MCF 10A (cell line): ENCODE results near the gene IGFN1. TPM values are rescaled to one million over a fixed set of nuclear protein-coding genes. Genes with fewer than 3 reads are reported as not detected.

Source experiments
- BruUV-seq: library from RNA; stranded (reverse); fragments of 400-500 nt; replicated peaks from 2 replicates; lab custom pipeline; 2021; lab: Mats Ljungman, UMichigan
- CTCF ChIA-PET: fragments of 300-600 bp; sonication (Branson Sonifier 250); formaldehyde crosslinking; extraction: SDS; loops from one replicate; lab custom pipeline; 2021; ENCODE audit warnings: antibody characterized with exemption, inconsistent platforms; lab: Yijun Ruan, JAX
- POLR2A ChIA-PET: fragments of 300-600, 350-650 bp; sonication (Branson Sonifier 250); formaldehyde crosslinking; extraction: SDS; loops from one replicate; lab custom pipeline; 2020; ENCODE audit warnings: antibody characterized with exemption, inconsistent platforms; lab: Yijun Ruan, JAX
- DNase-seq: peaks from one replicate; pipeline ENCODE4 v3.0.0-alpha.2; 2018; ENCODE audit not compliant: unreplicated experiment
- H3K27ac Mint-ChIP-seq: one replicate; pipeline ENCODE4 v1.8.0; 2022; ENCODE audit warnings: mild to moderate bottlenecking, low read depth, mixed read lengths; ENCODE audit not compliant: unreplicated experiment
- H3K27me3 Mint-ChIP-seq: one replicate; pipeline ENCODE4 v1.8.0; 2022; ENCODE audit warnings: mixed read lengths; ENCODE audit not compliant: insufficient read depth, unreplicated experiment
- H3K36me3 Mint-ChIP-seq: one replicate; pipeline ENCODE4 v1.8.0; 2022; ENCODE audit warnings: mild to moderate bottlenecking, moderate library complexity, mixed read lengths; ENCODE audit not compliant: insufficient read depth, unreplicated experiment
- H3K4me1 Mint-ChIP-seq: one replicate; pipeline ENCODE4 v1.8.0; 2022; ENCODE audit warnings: mixed read lengths; ENCODE audit not compliant: insufficient read depth, unreplicated experiment
- H3K4me3 Mint-ChIP-seq: one replicate; pipeline ENCODE4 v1.8.0; 2022; ENCODE audit warnings: mild to moderate bottlenecking, moderate library complexity, mixed read lengths; ENCODE audit not compliant: unreplicated experiment
- H3K9me3 Mint-ChIP-seq: one replicate; pipeline ENCODE4 v1.8.0; 2022; ENCODE audit warnings: mixed read lengths; ENCODE audit not compliant: unreplicated experiment
- intact Hi-C: fragments of 100-400 bp; cut with micrococcal nuclease; formaldehyde crosslinking; loops from 2 replicates; pipeline ENCODE4 v1.14.1; 2022
- total RNA-seq: library from RNA; stranded (reverse); gene quantifications from 2 replicates; pipeline ENCODE4 v1.2.3, GENCODE V29; 2022
- TF ChIP-seq, protein P1 (sequence below): fragments of 200-600 bp; IDR thresholded peaks from one replicate; pipeline ENCODE4 v1.8.0; 2022; ENCODE audit warnings: antibody characterized with exemption, mild to moderate bottlenecking; ENCODE audit not compliant: unreplicated experiment

Gene IGFN1
- total RNA-seq, 1 experiment from 2014 or later = 0.26 TPM

DNA sequence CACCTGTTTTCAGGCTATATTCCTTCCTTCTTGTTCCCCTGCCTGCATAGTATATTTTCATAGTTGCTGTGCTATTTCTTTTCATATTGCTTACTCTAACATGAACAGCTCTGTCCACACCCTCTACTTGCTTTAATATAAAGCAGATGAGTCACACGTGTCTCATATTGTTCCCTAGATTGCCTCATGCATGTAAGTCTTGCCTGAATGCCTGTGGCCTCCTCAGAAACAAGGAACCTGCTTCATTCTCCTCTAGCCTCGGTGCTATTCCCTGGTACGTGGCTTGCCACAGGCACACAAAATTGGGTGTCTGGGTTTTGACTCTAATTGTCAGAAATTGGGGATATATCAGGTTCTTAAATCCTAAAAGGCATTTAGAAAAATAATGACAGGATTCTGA is 76.2 kb downstream of the IGFN1 start:
- no peaks in the 10 kb centered on the region for H3K36me3 Mint-ChIP-seq
- H3K9me3 Mint-ChIP-seq = no peaks in the 10 kb centered on the region
- no TSS peak for BruUV-seq
- H3K4me3 Mint-ChIP-seq = peak overlapping the region; percentile 54
- intact Hi-C loops = loop anchor here (1.0 to 2.0 kb wide), 2 partner anchors 9 to 32 kb away; no protein-coding TSS in a partner anchor
- peak; percentile 97 for DNase-seq
- H3K27ac Mint-ChIP-seq = peak overlapping the region; percentile 89
- CTCF ChIA-PET = interaction anchor here (0.8 to 22.1 kb wide), 12 partner anchors 8 to 131 kb away, joined by 3 to 474 read pairs (median 13); partner anchors contain the start of gene PKP1
- no peaks in the 10 kb centered on the region for H3K27me3 Mint-ChIP-seq
- peaks cover 48% of the 10 kb centered on the region for H3K4me1 Mint-ChIP-seq
- POLR2A ChIA-PET = interaction anchor here (0.6 to 46.7 kb wide), 20 partner anchors 8 to 592 kb away, joined by 3 to 3819 read pairs (median 5); partner anchors contain the start of genes PHLDA3, PKP1 and TMEM9
- TF ChIP-seq, protein P1, sequence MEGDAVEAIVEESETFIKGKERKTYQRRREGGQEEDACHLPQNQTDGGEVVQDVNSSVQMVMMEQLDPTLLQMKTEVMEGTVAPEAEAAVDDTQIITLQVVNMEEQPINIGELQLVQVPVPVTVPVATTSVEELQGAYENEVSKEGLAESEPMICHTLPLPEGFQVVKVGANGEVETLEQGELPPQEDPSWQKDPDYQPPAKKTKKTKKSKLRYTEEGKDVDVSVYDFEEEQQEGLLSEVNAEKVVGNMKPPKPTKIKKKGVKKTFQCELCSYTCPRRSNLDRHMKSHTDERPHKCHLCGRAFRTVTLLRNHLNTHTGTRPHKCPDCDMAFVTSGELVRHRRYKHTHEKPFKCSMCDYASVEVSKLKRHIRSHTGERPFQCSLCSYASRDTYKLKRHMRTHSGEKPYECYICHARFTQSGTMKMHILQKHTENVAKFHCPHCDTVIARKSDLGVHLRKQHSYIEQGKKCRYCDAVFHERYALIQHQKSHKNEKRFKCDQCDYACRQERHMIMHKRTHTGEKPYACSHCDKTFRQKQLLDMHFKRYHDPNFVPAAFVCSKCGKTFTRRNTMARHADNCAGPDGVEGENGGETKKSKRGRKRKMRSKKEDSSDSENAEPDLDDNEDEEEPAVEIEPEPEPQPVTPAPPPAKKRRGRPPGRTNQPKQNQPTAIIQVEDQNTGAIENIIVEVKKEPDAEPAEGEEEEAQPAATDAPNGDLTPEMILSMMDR = no peak

DNA sequence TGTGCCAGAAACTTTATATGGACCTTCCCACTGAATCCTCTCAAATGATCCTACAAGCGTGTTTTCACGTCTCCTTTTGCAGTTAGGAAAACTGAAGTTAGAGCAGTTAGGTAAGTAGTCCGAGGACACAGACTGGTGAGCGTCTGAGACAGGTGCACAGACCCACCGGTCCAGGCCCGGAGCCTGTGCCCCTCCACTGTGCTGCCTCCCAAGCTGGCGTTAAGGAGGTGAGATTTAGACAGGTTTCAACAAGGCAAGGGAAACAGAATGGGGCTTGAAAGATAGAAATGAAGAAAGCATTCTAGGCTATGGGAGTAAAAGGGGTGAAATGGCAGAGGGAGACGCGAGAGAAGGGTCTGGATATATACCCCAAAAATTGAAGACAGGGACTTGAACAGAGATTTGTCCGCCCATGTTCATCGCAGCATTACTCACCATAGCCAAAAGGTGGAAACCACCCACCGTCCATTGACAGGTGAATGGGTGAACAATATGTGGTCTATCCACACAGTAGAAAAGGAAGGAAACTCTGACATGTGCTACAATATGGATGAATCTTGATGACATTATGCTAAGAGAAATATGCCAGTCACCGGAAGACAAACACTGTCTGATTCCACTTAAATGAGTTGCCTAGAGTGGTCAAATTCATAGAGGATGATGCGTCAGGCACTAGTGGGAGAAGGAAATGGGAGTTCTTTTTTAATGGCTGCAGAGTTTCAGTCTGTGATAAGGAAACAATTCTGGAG is 77.0 kb downstream of the IGFN1 start:
- no TSS peak for BruUV-seq
- peaks cover 48% of the 10 kb centered on the region for H3K4me1 Mint-ChIP-seq
- H3K4me3 Mint-ChIP-seq = peak overlapping the region; percentile 54
- ChIA-PET POLR2A (interaction anchor here (0.8 to 46.7 kb wide), 17 partner anchors 8 to 208 kb away, joined by 3 to 3819 read pairs (median 6); partner anchors contain the start of genes PHLDA3 and PKP1), CTCF (interaction anchor here (0.8 to 22.1 kb wide), 16 partner anchors 9 to 131 kb away, joined by 3 to 474 read pairs (median 6); partner anchors contain the start of gene PKP1)
- H3K27ac Mint-ChIP-seq = peak overlapping the region; percentile 89
- TF ChIP-seq, protein P1 = peak; percentile 23
- intact Hi-C loops = loop anchor here (2.0 kb wide), 1 partner anchor 31 kb away; no protein-coding TSS in a partner anchor
- H3K36me3 Mint-ChIP-seq = no peaks in the 10 kb centered on the region
- H3K9me3 Mint-ChIP-seq = no peaks in the 10 kb centered on the region
- H3K27me3 Mint-ChIP-seq = no peaks in the 10 kb centered on the region
- DNase-seq = peak; percentile 75

DNA sequence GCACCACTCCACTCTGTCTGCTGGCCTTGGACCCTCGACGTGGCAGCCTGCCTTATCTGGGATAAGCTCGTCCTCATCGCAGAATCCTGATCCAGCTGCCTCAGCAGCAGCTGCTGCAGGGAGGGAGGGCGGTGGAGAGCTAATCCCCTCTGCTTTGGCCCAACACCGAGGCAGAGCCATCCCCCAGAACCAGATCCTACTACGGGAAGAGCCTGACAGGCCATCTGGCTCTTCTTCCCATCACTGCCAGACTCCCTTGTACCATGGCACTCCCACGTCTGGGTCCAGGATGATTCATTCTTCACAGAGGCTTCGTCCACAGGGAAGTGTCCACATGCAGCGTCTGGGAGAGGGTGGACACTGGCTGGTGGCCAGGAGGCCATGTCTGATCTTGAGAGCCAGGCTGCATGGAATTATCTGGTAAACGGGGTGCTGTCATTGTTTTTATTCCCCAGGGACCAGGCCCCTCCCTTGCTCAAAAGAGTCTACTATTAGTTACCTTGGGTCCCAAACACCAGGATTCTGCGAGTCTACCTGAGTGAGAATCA is 78.1 kb downstream of the IGFN1 start:
- BruUV-seq = no TSS peak
- Mint-ChIP-seq H3K27me3 (no peaks in the 10 kb centered on the region), H3K4me3 (no peak overlapping the region), H3K4me1 (peaks cover 48% of the 10 kb centered on the region), H3K9me3 (no peaks in the 10 kb centered on the region), H3K36me3 (peaks cover 6% of the 10 kb centered on the region), H3K27ac (peak overlapping the region; percentile 89)
- intact Hi-C loops = no loop called here
- DNase-seq = peak; percentile 99
- CTCF ChIA-PET = interaction anchor here (0.6 to 22.1 kb wide), 11 partner anchors 10 to 129 kb away, joined by 3 to 474 read pairs (median 7); partner anchors contain the start of gene PKP1
- POLR2A ChIA-PET = interaction anchor here (0.6 to 46.7 kb wide), 10 partner anchors 7 to 557 kb away, joined by 3 to 3819 read pairs (median 4); partner anchors contain the start of gene PKP1
- TF ChIP-seq, protein P1 = no peak
